ENCODE data around the gene SLC10A2.
"Not testable (repeated sequence)": the region's sequence is repeated elsewhere in the genome, so short reads cannot be mapped to it uniquely, and the experiment has no call there.

SLC10A2 gene

GRCh38 chr13:103097366-103097928 is 31.2 kb upstream of the SLC10A2 start:
- no peak overlapping the region for H3K9ac ChIP-seq (ENCODE audit: low read length in 5 of 5)

GRCh38 chr13:103093649-103094048 is 27.4 kb upstream of the SLC10A2 start:
- not testable (repeated sequence) for H3K27me3 ChIP-seq (ENCODE audit: control insufficient read depth in 5 of 5, insufficient read depth in 4 of 5, low read length in 5 of 5); H3K36me3 ChIP-seq (ENCODE audit: control insufficient read depth in 5 of 5, insufficient read depth in 5 of 5, low read length in 5 of 5); H3K9ac ChIP-seq (ENCODE audit: low read length in 5 of 5); H3K4me1 ChIP-seq (ENCODE audit: control insufficient read depth in 5 of 5, insufficient read depth in 5 of 5, low read length in 5 of 5); H3K27ac ChIP-seq (ENCODE audit: low read depth, low read length); H3K4me3 ChIP-seq (ENCODE audit: low read depth in 1 of 5, low read length in 5 of 5)
- peaks cover 0 to 27% (median 21%) of the 10 kb centered on the region in 5 donors for H3K9me3 ChIP-seq (ENCODE audit: control insufficient read depth in 5 of 5, low read length in 5 of 5)

More at GRCh38 chr13:103097366-103097928, 31.2 kb upstream of the SLC10A2 start:
- H3K36me3 ChIP-seq (ENCODE audit: control insufficient read depth in 5 of 5, insufficient read depth in 5 of 5, low read length in 5 of 5), result no peaks in the 10 kb centered on the region
- H3K27ac ChIP-seq (ENCODE audit: low read depth, low read length), result no peak overlapping the region
- H3K27me3 ChIP-seq (ENCODE audit: control insufficient read depth in 5 of 5, insufficient read depth in 4 of 5, low read length in 5 of 5), result no peaks in the 10 kb centered on the region
- H3K4me3 ChIP-seq (ENCODE audit: low read depth in 1 of 5, low read length in 5 of 5), result no peak overlapping the region
- peaks cover 0 to 20% (median 14%) of the 10 kb centered on the region in 5 donors for H3K9me3 ChIP-seq (ENCODE audit: control insufficient read depth in 5 of 5, low read length in 5 of 5)
- H3K4me1 ChIP-seq (ENCODE audit: control insufficient read depth in 5 of 5, insufficient read depth in 5 of 5, low read length in 5 of 5), result no peaks in the 10 kb centered on the region

DNA sequence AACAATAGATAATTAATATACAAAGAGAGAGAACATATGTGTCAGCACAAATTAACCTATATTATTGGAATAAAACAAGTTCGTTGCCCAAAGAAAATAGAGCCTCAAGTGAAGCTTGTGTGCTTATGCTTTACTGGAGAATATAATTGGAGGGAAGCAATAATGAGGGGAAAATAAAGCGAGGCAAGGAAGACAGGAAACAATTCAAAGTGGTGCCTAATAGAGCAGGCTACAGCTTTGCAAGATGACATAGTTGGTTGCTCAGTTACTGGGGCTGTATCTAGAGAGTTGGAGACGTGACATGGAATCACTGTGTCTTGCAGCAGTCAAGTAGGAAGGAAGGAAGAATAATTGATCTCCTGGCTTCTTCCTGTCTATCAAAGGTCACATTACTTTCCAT is 21.1 kb upstream of the SLC10A2 start:
- H3K9me3 ChIP-seq (ENCODE audit: control insufficient read depth in 5 of 5, low read length in 5 of 5), result peaks cover 0 to 10% (median 4%) of the 10 kb centered on the region in 5 donors
- no peaks in the 10 kb centered on the region for H3K36me3 ChIP-seq (ENCODE audit: control insufficient read depth in 5 of 5, insufficient read depth in 5 of 5, low read length in 5 of 5)
- H3K4me3 ChIP-seq (ENCODE audit: low read depth in 1 of 5, low read length in 5 of 5), result no peak overlapping the region
- H3K27ac ChIP-seq (ENCODE audit: low read depth, low read length), result no peak overlapping the region
- no peaks in the 10 kb centered on the region for H3K4me1 ChIP-seq (ENCODE audit: control insufficient read depth in 5 of 5, insufficient read depth in 5 of 5, low read length in 5 of 5)
- H3K27me3 ChIP-seq (ENCODE audit: control insufficient read depth in 5 of 5, insufficient read depth in 4 of 5, low read length in 5 of 5), result no peaks in the 10 kb centered on the region
- H3K9ac ChIP-seq (ENCODE audit: low read length in 5 of 5), result no peak overlapping the region

- Histone ChIP-seq H3K9ac (ENCODE audit: low read length in 5 of 5) (no peak overlapping the region), H3K9me3 (ENCODE audit: control insufficient read depth in 5 of 5, low read length in 5 of 5) (no peaks in the 10 kb centered on the region), H3K4me1 (ENCODE audit: control insufficient read depth in 5 of 5, insufficient read depth in 5 of 5, low read length in 5 of 5) (no peaks in the 10 kb centered on the region), H3K27ac (ENCODE audit: low read depth, low read length) (no peak overlapping the region), H3K36me3 (ENCODE audit: control insufficient read depth in 5 of 5, insufficient read depth in 5 of 5, low read length in 5 of 5) (no peaks in the 10 kb centered on the region), H3K27me3 (ENCODE audit: control insufficient read depth in 5 of 5, insufficient read depth in 4 of 5, low read length in 5 of 5) (no peaks in the 10 kb centered on the region), H3K4me3 (ENCODE audit: low read depth in 1 of 5, low read length in 5 of 5) (no peak overlapping the region)
These were observed 15.2 kb upstream of the SLC10A2 start for GRCh38 chr13:103081435-103081834.

DNA sequence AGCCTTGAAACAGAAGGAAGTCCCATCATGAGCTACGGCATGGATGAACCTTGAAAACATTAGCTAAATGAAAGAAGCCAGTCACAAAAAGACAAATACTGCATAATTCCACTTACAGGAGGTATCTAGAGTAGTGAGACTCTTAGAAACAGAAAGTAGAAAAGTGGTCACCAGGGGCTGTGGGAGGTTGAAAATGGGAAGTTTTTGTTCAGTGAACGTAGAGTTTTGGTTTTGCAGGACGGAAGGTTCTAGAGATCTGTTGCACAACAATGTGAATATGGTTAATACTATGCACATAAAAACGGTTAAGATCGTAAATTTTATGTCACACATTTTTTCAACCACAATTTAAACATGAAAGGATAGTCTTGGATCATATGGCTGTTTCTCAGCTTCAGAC is 11.9 kb upstream of the SLC10A2 start:
- H3K9ac ChIP-seq (ENCODE audit: low read length in 5 of 5), result no peak overlapping the region
- H3K27ac ChIP-seq (ENCODE audit: low read depth, low read length), result no peak overlapping the region
- H3K9me3 ChIP-seq (ENCODE audit: control insufficient read depth in 5 of 5, low read length in 5 of 5), result no peaks in the 10 kb centered on the region
- H3K4me3 ChIP-seq (ENCODE audit: low read depth in 1 of 5, low read length in 5 of 5), result no peak overlapping the region
- H3K4me1 ChIP-seq (ENCODE audit: control insufficient read depth in 5 of 5, insufficient read depth in 5 of 5, low read length in 5 of 5), result no peaks in the 10 kb centered on the region
- no peaks in the 10 kb centered on the region for H3K27me3 ChIP-seq (ENCODE audit: control insufficient read depth in 5 of 5, insufficient read depth in 4 of 5, low read length in 5 of 5)
- no peaks in the 10 kb centered on the region for H3K36me3 ChIP-seq (ENCODE audit: control insufficient read depth in 5 of 5, insufficient read depth in 5 of 5, low read length in 5 of 5)

DNA sequence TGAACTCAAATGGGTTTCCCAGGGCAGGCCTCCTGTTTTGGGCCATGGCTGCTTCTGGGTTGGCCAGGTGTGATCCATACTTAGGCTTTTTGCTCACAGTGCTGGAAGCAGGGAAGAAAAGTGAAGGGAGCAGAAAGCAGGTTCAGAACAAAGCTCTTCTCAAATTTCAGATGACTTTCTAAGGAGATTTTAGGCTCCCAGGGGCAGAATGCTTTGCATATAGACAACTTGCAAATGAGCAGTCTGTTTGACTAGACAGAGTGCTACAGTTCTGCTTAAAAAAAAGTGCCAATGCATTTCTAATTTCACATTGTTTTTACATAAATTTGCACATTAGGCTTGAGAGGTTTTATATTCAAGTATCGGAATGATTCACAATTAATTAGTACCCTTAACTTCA is 2.6 kb upstream of the SLC10A2 start:
- Histone ChIP-seq H3K4me1 (ENCODE audit: control insufficient read depth in 5 of 5, insufficient read depth in 5 of 5, low read length in 5 of 5) (no peaks in the 10 kb centered on the region), H3K9ac (ENCODE audit: low read length in 5 of 5) (no peak overlapping the region), H3K9me3 (ENCODE audit: control insufficient read depth in 5 of 5, low read length in 5 of 5) (no peaks in the 10 kb centered on the region), H3K27me3 (ENCODE audit: control insufficient read depth in 5 of 5, insufficient read depth in 4 of 5, low read length in 5 of 5) (no peaks in the 10 kb centered on the region), H3K27ac (ENCODE audit: low read depth, low read length) (no peak overlapping the region), H3K4me3 (ENCODE audit: low read depth in 1 of 5, low read length in 5 of 5) (no peak overlapping the region), H3K36me3 (ENCODE audit: control insufficient read depth in 5 of 5, insufficient read depth in 5 of 5, low read length in 5 of 5) (no peaks in the 10 kb centered on the region)

- no peaks in the 10 kb centered on the region for H3K36me3 ChIP-seq (ENCODE audit: control insufficient read depth in 5 of 5, insufficient read depth in 5 of 5, low read length in 5 of 5)
- no peaks in the 10 kb centered on the region for H3K4me1 ChIP-seq (ENCODE audit: control insufficient read depth in 5 of 5, insufficient read depth in 5 of 5, low read length in 5 of 5)
- no peak overlapping the region for H3K9ac ChIP-seq (ENCODE audit: low read length in 5 of 5)
- no peak overlapping the region for H3K27ac ChIP-seq (ENCODE audit: low read depth, low read length)
- H3K9me3 ChIP-seq (ENCODE audit: control insufficient read depth in 5 of 5, low read length in 5 of 5), result no peaks in the 10 kb centered on the region
- no peak overlapping the region for H3K4me3 ChIP-seq (ENCODE audit: low read depth in 1 of 5, low read length in 5 of 5)
- H3K27me3 ChIP-seq (ENCODE audit: control insufficient read depth in 5 of 5, insufficient read depth in 4 of 5, low read length in 5 of 5), result no peaks in the 10 kb centered on the region
These were observed 1.7 kb upstream of the SLC10A2 start for GRCh38 chr13:103067751-103068555.

DNA sequence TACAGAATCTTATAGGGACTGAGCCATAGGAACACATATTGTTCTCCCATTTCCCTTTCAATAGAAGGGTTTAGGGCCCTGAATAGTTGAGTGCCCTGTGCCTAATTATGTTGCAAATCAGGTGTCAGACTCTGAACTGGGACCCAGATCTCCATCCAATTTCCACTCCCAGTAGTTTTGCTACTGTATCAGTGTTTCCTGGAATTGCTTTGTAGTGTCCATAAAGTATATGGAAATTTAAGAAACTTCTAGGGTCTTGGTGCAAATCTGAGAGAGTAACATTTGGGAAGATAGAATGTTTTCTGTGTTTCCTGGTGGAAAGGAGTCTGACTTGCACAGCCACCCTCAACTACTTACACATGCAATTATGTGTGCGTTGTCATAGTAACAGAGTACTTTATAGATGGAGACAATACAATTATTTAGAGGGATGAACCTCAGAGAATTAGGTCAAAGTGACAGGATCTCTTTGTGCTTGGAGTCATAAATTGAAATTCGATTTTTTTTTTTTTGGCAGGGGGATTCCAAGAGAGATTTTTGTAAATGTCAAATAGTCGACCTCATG is 646 bp upstream of the SLC10A2 start:
- Histone ChIP-seq H3K36me3 (ENCODE audit: control insufficient read depth in 5 of 5, insufficient read depth in 5 of 5, low read length in 5 of 5) (no peaks in the 10 kb centered on the region), H3K9ac (ENCODE audit: low read length in 5 of 5) (no peak overlapping the region), H3K27ac (ENCODE audit: low read depth, low read length) (no peak overlapping the region), H3K4me1 (ENCODE audit: control insufficient read depth in 5 of 5, insufficient read depth in 5 of 5, low read length in 5 of 5) (no peaks in the 10 kb centered on the region), H3K9me3 (ENCODE audit: control insufficient read depth in 5 of 5, low read length in 5 of 5) (no peaks in the 10 kb centered on the region), H3K4me3 (ENCODE audit: low read depth in 1 of 5, low read length in 5 of 5) (no peak overlapping the region), H3K27me3 (ENCODE audit: control insufficient read depth in 5 of 5, insufficient read depth in 4 of 5, low read length in 5 of 5) (no peaks in the 10 kb centered on the region)

GRCh38 chr13:103063376-103063775 is 2.8 kb downstream of the SLC10A2 start:
- H3K9me3 ChIP-seq (ENCODE audit: control insufficient read depth in 5 of 5, low read length in 5 of 5), result peaks cover 0 to 3% (median 0%) of the 10 kb centered on the region in 5 donors
- H3K36me3 ChIP-seq (ENCODE audit: control insufficient read depth in 5 of 5, insufficient read depth in 5 of 5, low read length in 5 of 5), result no peaks in the 10 kb centered on the region
- no peaks in the 10 kb centered on the region for H3K27me3 ChIP-seq (ENCODE audit: control insufficient read depth in 5 of 5, insufficient read depth in 4 of 5, low read length in 5 of 5)
- H3K4me1 ChIP-seq (ENCODE audit: control insufficient read depth in 5 of 5, insufficient read depth in 5 of 5, low read length in 5 of 5), result no peaks in the 10 kb centered on the region
- H3K4me3 ChIP-seq (ENCODE audit: low read depth in 1 of 5, low read length in 5 of 5), result no peak overlapping the region
- H3K9ac ChIP-seq (ENCODE audit: low read length in 5 of 5), result no peak overlapping the region
- H3K27ac ChIP-seq (ENCODE audit: low read depth, low read length), result no peak overlapping the region

GRCh38 chr13:103062079-103062478 is 4.1 kb downstream of the SLC10A2 start:
- Histone ChIP-seq H3K9ac (ENCODE audit: low read length in 5 of 5) (no peak overlapping the region), H3K27ac (ENCODE audit: low read depth, low read length) (no peak overlapping the region), H3K9me3 (ENCODE audit: control insufficient read depth in 5 of 5, low read length in 5 of 5) (peaks cover under 1 to 10% (median 7%) of the 10 kb centered on the region in 5 donors), H3K27me3 (ENCODE audit: control insufficient read depth in 5 of 5, insufficient read depth in 4 of 5, low read length in 5 of 5) (no peaks in the 10 kb centered on the region), H3K4me3 (ENCODE audit: low read depth in 1 of 5, low read length in 5 of 5) (no peak overlapping the region), H3K36me3 (ENCODE audit: control insufficient read depth in 5 of 5, insufficient read depth in 5 of 5, low read length in 5 of 5) (no peaks in the 10 kb centered on the region), H3K4me1 (ENCODE audit: control insufficient read depth in 5 of 5, insufficient read depth in 5 of 5, low read length in 5 of 5) (no peaks in the 10 kb centered on the region)

Measured in subcutaneous abdominal adipose tissue (tissue), 5 donors.